Esophagus squamous epithelium (tissue), 4 donors: ENCODE data around the gene PIM2.

Source experiments
- CTCF ChIP-seq, 6 experiments: fragments of 450-650 bp in 4 of 6; fragments of 200-600 bp in 2 of 6; sonication (generic) in 2 of 6; IDR thresholded peaks; one replicate each; pipeline ENCODE4 v1.5.1; 2016 to 2019; ENCODE audit warnings: antibody characterized with exemption in 6 of 6, mild to moderate bottlenecking in 4 of 6, moderate library complexity in 4 of 6
- POLR2A ChIP-seq, 4 donors: fragments of 450-650 bp; IDR thresholded peaks; one replicate each; pipeline ENCODE4 v1.6.1; 2017; ENCODE audit warnings: antibody characterized with exemption in 4 of 4, mild to moderate bottlenecking in 4 of 4, moderate library complexity in 3 of 4

GRCh38 chrX:48892896-48893295, 25.9 kb downstream of the PIM2 start:
- TF ChIP-seq CTCF (IDR thresholded peaks at IDR 0.05): no peak
- TF ChIP-seq POLR2A (IDR thresholded peaks at IDR 0.05): no peak
